ENCODE data around the gene OOSP2.

- TF ChIP-seq CTCF (conservative IDR thresholded peaks at IDR 0.05; ENCODE audit: low read depth, low read length) (no peak), EZH2 (IDR thresholded peaks at IDR 0.05; ENCODE audit: low read length, unreplicated experiment) (no peak), EZH2phosphoT487 (IDR thresholded peaks at IDR 0.05; ENCODE audit: borderline replicate concordance, low read length) (no peak)
Measured at GRCh38 chr11:60029015-60029632, 11.1 kb upstream of the OOSP2 start.

Measured in PC-3 (cell line).